Esophagus muscularis mucosa (tissue), 4 donors: ENCODE results near the gene HRH2. TPM values are rescaled to one million over a fixed set of nuclear protein-coding genes. Genes with fewer than 3 reads are reported as not detected.

ENCODE experiments used
- DNase-seq: peaks from one replicate; pipeline ENCODE4 v3.0.0-alpha.2; 2017; ENCODE audit errors: extremely low spot score
- H3K27ac ChIP-seq, 4 donors: fragments of 200-600 bp; sonication (generic); replicated peaks in 1 of 4; 1 replicate in 3 of 4; 2 replicates in 1 of 4; pipeline ENCODE4 v1.5.1; 2016 to 2019; ENCODE audit warnings: mild to moderate bottlenecking in 1 of 4
- H3K27me3 ChIP-seq, 4 donors: fragments of 200-600 bp; sonication (generic); one replicate each; pipeline versions ENCODE4 v1.5.1 to v1.6.0; 2016 to 2019
- H3K36me3 ChIP-seq, 4 donors: fragments of 200-600 bp; sonication (generic); one replicate each; pipeline ENCODE4 v1.5.1; 2016 to 2019
- H3K4me1 ChIP-seq, 4 donors: fragments of 200-600 bp; sonication (generic); one replicate each; pipeline ENCODE4 v1.5.1; 2016 to 2019
- H3K4me3 ChIP-seq, 4 donors: fragments of 200-600 bp; sonication (generic); 1 replicate in 2 of 4; 2 replicates in 2 of 4; pipeline ENCODE4 v1.5.1; 2016 to 2019; ENCODE audit warnings: mild to moderate bottlenecking in 4 of 4, moderate library complexity in 1 of 4
- H3K9me3 ChIP-seq, 4 donors: fragments of 200-600 bp; sonication (generic); 1 replicate in 3 of 4; 2 replicates in 1 of 4; pipeline ENCODE4 v1.5.1; 2016 to 2019
- EP300 ChIP-seq: sonication (generic); formaldehyde crosslinking; IDR thresholded peaks from one replicate; pipeline ENCODE4 v1.6.1; 2017; ENCODE audit warnings: antibody characterized with exemption
- POLR2A ChIP-seq: fragments of 450-650 bp; IDR thresholded peaks from one replicate; pipeline ENCODE4 v1.6.1; 2017; ENCODE audit warnings: antibody characterized with exemption, moderate library complexity, mild to moderate bottlenecking, low read depth
- POLR2AphosphoS5 ChIP-seq, 2 donors: sonication (generic); formaldehyde crosslinking; IDR thresholded peaks; one replicate each; pipeline ENCODE4 v1.6.1; 2017; ENCODE audit warnings: antibody characterized with exemption in 2 of 2
- WGBS: methylation state at CpG from one replicate; pipeline ENCODE4 v1.1.5; 2018; 5-methylcytosine and 5-hydroxymethylcytosine counted together
- intact Hi-C: fragments of 100-400 bp; cut with DNase I; formaldehyde crosslinking; loops from one replicate; pipeline ENCODE4 v1.15.1; 2023
- total RNA-seq, 4 donors: library from RNA; depleted of rRNA; stranded (reverse); fragments of >200 nt; gene quantifications; one replicate each; pipeline versions ENCODE4 v1.1.0 to v1.2.1, GENCODE V29; 2016
- TF ChIP-seq, protein P1 (sequence below), 3 experiments: fragments of 200-600 bp in 2 of 3; fragments of 450-650 bp in 1 of 3; sonication (generic) in 2 of 3; IDR thresholded peaks; one replicate each; pipeline ENCODE4 v1.5.1; 2017 to 2019; ENCODE audit warnings: antibody characterized with exemption in 3 of 3, mild to moderate bottlenecking in 2 of 3, moderate library complexity in 1 of 3

Gene HRH2
- total RNA-seq, 4 donors from 2014 or later = 1.9 to 10.9 (median 2.8) TPM

DNA sequence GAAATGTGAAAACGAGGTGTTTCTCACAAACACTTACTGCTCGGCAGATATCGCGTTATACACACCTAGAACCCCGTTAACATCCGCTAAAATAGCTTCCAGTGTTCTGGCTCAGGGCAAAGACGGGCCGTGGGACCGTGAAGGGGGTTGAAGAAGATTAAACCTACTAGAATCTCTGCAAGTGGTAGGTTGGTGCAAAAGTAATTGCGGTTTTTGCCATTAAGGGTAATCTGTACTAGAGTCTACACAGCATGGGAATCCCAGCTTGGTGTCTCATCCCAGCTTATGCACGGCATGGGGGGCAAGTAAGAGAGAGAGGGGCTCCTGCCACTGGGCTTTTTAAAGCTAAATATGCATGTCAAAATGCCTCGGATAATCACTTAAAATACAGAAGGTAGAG, 43.9 kb downstream of the HRH2 start:
- DNase-seq = no peak
- intact Hi-C loops = loop anchor here (10.0 kb wide), 1 partner anchor 167 kb away; no protein-coding TSS in a partner anchor

DNA sequence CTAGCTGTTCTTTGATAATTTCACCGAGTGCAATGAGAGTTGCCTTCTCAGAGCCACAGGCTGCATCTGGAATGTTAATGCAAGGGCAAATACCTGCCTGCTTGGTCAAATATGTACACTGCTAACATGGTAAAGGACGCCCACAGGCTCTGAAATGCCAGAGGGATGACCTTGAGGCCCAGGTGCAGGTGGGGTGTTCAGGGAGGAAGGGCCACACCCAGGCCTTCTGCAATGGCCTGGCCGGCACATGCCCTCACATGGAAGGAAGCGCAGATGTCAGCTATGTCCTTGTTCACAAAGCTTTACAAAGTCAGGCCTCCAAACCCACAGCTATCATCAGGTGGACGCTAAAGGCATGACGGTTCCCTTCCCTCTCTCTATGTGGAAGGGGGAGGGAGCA, 48.6 kb downstream of the HRH2 start:
- H3K9me3 ChIP-seq = peaks cover 0 to 6% (median 0%) of the 10 kb centered on the region in 4 donors
- no peak overlapping the region for H3K4me3 ChIP-seq
- H3K4me1 ChIP-seq = peaks cover 0 to 7% (median 0%) of the 10 kb centered on the region in 4 donors
- no peak for DNase-seq
- 64% methylated on average over 5 of the region's 6 CpGs for WGBS
- TF ChIP-seq POLR2A (no peak), EP300 (no peak), POLR2AphosphoS5 (IDR thresholded peaks at IDR 0.05) (no peak)
- TF ChIP-seq, protein P1, sequence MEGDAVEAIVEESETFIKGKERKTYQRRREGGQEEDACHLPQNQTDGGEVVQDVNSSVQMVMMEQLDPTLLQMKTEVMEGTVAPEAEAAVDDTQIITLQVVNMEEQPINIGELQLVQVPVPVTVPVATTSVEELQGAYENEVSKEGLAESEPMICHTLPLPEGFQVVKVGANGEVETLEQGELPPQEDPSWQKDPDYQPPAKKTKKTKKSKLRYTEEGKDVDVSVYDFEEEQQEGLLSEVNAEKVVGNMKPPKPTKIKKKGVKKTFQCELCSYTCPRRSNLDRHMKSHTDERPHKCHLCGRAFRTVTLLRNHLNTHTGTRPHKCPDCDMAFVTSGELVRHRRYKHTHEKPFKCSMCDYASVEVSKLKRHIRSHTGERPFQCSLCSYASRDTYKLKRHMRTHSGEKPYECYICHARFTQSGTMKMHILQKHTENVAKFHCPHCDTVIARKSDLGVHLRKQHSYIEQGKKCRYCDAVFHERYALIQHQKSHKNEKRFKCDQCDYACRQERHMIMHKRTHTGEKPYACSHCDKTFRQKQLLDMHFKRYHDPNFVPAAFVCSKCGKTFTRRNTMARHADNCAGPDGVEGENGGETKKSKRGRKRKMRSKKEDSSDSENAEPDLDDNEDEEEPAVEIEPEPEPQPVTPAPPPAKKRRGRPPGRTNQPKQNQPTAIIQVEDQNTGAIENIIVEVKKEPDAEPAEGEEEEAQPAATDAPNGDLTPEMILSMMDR (IDR thresholded peaks at IDR 0.05) = no peak
- intact Hi-C loops = loop anchor here (10.0 kb wide), 1 partner anchor 172 kb away; no protein-coding TSS in a partner anchor
- H3K36me3 ChIP-seq = no peaks in the 10 kb centered on the region
- peaks cover 0 to 16% (median 0%) of the 10 kb centered on the region in 4 donors for H3K27me3 ChIP-seq
- H3K27ac ChIP-seq = no peak overlapping the region

More for the DNA sequence above, 43.9 kb downstream of the HRH2 start:
- Histone ChIP-seq H3K9me3 (peaks cover 0 to 6% (median 0%) of the 10 kb centered on the region in 4 donors), H3K27ac (no peak overlapping the region), H3K36me3 (no peaks in the 10 kb centered on the region), H3K4me3 (no peak overlapping the region), H3K27me3 (peaks cover 0 to 18% (median 0%) of the 10 kb centered on the region in 4 donors), H3K4me1 (no peaks in the 10 kb centered on the region)
- 92% methylated on average over 12 of the region's 12 CpGs for WGBS
- TF ChIP-seq POLR2AphosphoS5 (IDR thresholded peaks at IDR 0.05) = no peak

DNA sequence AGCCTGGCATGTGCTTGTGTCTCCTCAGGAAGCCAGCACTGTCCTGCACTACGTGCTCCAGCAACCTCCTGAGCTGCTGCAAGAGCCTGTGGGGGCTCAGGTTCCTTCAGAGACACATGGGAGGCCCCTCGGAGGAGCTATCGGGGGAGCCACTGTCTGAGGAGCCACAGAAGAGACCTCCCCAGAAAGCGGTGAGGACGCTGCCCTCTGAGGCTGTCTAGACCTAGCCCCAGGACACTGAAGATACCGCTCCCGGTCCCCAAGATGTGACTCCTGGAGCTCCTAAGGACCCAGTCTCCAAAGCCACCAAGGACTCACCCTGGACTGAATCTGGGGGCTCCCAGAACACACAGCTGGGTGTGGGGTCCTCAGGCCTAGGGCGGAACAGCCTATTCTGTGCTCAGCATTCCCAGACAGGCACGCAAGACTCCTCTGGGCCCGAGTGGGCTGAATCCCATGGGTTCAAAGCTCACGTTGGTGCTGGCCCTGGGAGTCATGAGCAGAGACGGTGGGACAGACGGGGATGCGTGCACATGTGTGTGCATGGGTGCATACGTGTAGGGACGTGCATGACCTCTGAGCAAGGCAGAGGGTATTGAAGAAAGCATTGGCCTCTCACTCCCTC, 50.0 kb downstream of the HRH2 start:
- no peak for DNase-seq
- WGBS = 97% methylated on average over 8 of the region's 16 CpGs
- peaks cover 0 to 7% (median 0%) of the 10 kb centered on the region in 4 donors for H3K4me1 ChIP-seq
- peaks cover 0 to 22% (median 0%) of the 10 kb centered on the region in 4 donors for H3K27me3 ChIP-seq
- H3K36me3 ChIP-seq = no peaks in the 10 kb centered on the region
- no peak for TF ChIP-seq POLR2AphosphoS5 (IDR thresholded peaks at IDR 0.05)
- TF ChIP-seq POLR2A = no peak
- TF ChIP-seq, protein P1 (IDR thresholded peaks at IDR 0.05) = no peak
- no peak for TF ChIP-seq EP300
- intact Hi-C loops = loop anchor here (10.0 kb wide), 1 partner anchor 173 kb away; no protein-coding TSS in a partner anchor
- H3K27ac ChIP-seq = no peak overlapping the region
- no peak overlapping the region for H3K4me3 ChIP-seq
- H3K9me3 ChIP-seq = peaks cover 0 to 5% (median 0%) of the 10 kb centered on the region in 4 donors

DNA sequence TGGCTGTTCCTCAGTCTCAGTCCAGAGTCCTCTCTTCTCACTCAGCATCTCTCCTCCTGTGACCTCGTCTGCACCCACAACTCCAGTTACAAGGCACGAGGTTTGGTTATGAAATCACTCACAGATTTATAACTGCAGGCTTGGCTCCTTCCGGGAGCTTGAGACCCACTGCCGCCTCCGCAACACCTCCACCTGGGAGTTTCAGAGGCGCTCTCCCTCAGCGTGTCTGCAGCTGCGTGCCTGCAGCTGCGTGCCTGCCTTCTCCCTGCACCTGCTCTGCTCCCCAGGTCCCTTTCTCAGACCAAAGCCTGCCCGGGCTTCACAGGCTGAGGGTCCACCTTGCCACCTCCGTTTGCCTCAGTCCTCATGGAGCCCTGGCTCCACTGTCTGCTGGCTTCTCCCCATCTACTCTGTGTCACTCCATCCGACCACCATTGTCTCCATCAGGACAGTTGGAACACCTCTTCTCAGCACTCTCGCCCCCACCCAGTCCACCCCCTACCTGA, 51.5 kb downstream of the HRH2 start:
- DNase-seq = no peak
- intact Hi-C loops = loop anchor here (10.0 kb wide), 1 partner anchor 175 kb away; no protein-coding TSS in a partner anchor
- Histone ChIP-seq H3K27ac (no peak overlapping the region), H3K27me3 (peaks cover 0 to 30% (median 0%) of the 10 kb centered on the region in 4 donors), H3K4me3 (no peak overlapping the region), H3K36me3 (no peaks in the 10 kb centered on the region), H3K9me3 (peaks cover 0 to 8% (median 0%) of the 10 kb centered on the region in 4 donors), H3K4me1 (peaks cover 0 to 7% (median 0%) of the 10 kb centered on the region in 4 donors)
- 86% methylated on average over 13 of the region's 13 CpGs for WGBS
- TF ChIP-seq EP300 (no peak), POLR2A (no peak), POLR2AphosphoS5 (IDR thresholded peaks at IDR 0.05) (no peak)
- TF ChIP-seq, protein P1 (IDR thresholded peaks at IDR 0.05) = no peak

GRCh38 chr5:175710326-175710725, 52.5 kb downstream of the HRH2 start:
- intact Hi-C loops = no loop called here
- WGBS = 77% methylated on average over 5 of the region's 6 CpGs
- TF ChIP-seq POLR2AphosphoS5 (IDR thresholded peaks at IDR 0.05) = no peak
- TF ChIP-seq, protein P1 (IDR thresholded peaks at IDR 0.05) = no peak
- no peak for TF ChIP-seq EP300
- no peak for TF ChIP-seq POLR2A

More at GRCh38 chr5:175710326-175710725, 52.5 kb downstream of the HRH2 start:
- Histone ChIP-seq H3K27me3 (peaks cover 0 to 36% (median 0%) of the 10 kb centered on the region in 4 donors), H3K27ac (no peak overlapping the region), H3K4me1 (peaks cover 0 to 7% (median 0%) of the 10 kb centered on the region in 4 donors), H3K36me3 (no peaks in the 10 kb centered on the region), H3K4me3 (no peak overlapping the region), H3K9me3 (peaks cover 0 to 14% (median 0%) of the 10 kb centered on the region in 4 donors)
- no peak for DNase-seq
